Liver (tissue), 3 donors: Measurements from ENCODE around the gene TEX44.

ENCODE experiments used
- EGR1 ChIP-seq, 2 donors: IDR thresholded peaks; 2 replicates each; pipeline ENCODE4 v1.6.1; 2016 to 2018; ENCODE audit warnings: antibody characterized with exemption in 2 of 2, low read depth in 2 of 2
- FOXA1 ChIP-seq: IDR thresholded peaks from 2 replicates; pipeline ENCODE4 v1.6.1; 2016; ENCODE audit warnings: antibody characterized with exemption
- GABPA ChIP-seq, 2 donors: IDR thresholded peaks in 1 of 2; conservative IDR thresholded peaks in 1 of 2; 2 replicates each; pipeline ENCODE4 v1.6.1; 2016; ENCODE audit warnings: antibody characterized with exemption in 2 of 2, mild to moderate bottlenecking in 1 of 2, moderate library complexity in 1 of 2
- HNF4A ChIP-seq, 2 donors: conservative IDR thresholded peaks; 2 replicates each; pipeline ENCODE4 v1.6.1; 2016; ENCODE audit warnings: antibody characterized with exemption in 2 of 2, mild to moderate bottlenecking in 2 of 2
- JUND ChIP-seq, 2 donors: IDR thresholded peaks; 2 replicates each; pipeline ENCODE4 v1.6.1; 2016; ENCODE audit warnings: antibody characterized with exemption in 2 of 2
- RAD21 ChIP-seq, 2 donors: IDR thresholded peaks; 2 replicates each; pipeline ENCODE4 v1.6.1; 2016; ENCODE audit warnings: antibody characterized with exemption in 2 of 2, mild to moderate bottlenecking in 2 of 2
- TAF1 ChIP-seq: conservative IDR thresholded peaks from 2 replicates; pipeline ENCODE4 v1.6.1; 2016; ENCODE audit warnings: antibody characterized with exemption, mild to moderate bottlenecking
- YY1 ChIP-seq: IDR thresholded peaks from 2 replicates; pipeline ENCODE4 v1.6.1; 2016; ENCODE audit warnings: antibody characterized with exemption, mild to moderate bottlenecking
- TF ChIP-seq, protein P1 (sequence below): IDR thresholded peaks from 2 replicates; pipeline ENCODE4 v1.6.1; 2016; ENCODE audit warnings: antibody characterized with exemption
- TF ChIP-seq, protein P2 (sequence below): fragments of 150-350 bp; IDR thresholded peaks from 2 replicates; pipeline ENCODE4 v1.5.1; 2017; ENCODE audit warnings: improper control_type of control experiment, low read depth, low read length; ENCODE audit not compliant: missing input control
- TF ChIP-seq, protein P3 (sequence below): IDR thresholded peaks from 2 replicates; pipeline ENCODE4 v1.6.1; 2016; ENCODE audit warnings: antibody characterized with exemption, mild to moderate bottlenecking
- TF ChIP-seq, protein P4 (sequence below): IDR thresholded peaks from 2 replicates; pipeline ENCODE4 v1.6.1; 2016; ENCODE audit warnings: antibody characterized with exemption
- donor health status: healthy.
- donor health status: healthy.

DNA sequence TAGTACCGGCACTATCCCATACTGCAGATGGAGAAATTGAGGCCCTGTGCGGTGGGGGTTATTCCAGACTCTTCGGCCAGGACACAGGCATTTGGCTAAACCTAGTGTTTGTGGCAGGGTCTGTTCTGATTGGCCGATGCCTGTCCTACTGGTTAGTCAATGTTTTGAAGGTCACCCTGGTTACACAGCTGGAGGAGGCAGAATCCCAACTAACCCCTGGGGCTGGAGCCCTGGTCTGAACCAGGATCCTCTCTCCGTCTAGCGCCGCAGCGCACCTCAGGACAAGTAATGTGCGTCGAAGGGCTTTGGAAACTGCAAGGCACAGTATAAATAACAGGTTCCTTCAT is 19.4 kb downstream of the TEX44 start:
- TF ChIP-seq, protein P1, sequence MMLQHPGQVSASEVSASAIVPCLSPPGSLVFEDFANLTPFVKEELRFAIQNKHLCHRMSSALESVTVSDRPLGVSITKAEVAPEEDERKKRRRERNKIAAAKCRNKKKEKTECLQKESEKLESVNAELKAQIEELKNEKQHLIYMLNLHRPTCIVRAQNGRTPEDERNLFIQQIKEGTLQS: no peak
- TF ChIP-seq GABPA (IDR thresholded peaks at IDR 0.05 in 1 of 2, conservative IDR thresholded peaks at IDR 0.05 in 1 of 2): no peak
- TF ChIP-seq, protein P2, sequence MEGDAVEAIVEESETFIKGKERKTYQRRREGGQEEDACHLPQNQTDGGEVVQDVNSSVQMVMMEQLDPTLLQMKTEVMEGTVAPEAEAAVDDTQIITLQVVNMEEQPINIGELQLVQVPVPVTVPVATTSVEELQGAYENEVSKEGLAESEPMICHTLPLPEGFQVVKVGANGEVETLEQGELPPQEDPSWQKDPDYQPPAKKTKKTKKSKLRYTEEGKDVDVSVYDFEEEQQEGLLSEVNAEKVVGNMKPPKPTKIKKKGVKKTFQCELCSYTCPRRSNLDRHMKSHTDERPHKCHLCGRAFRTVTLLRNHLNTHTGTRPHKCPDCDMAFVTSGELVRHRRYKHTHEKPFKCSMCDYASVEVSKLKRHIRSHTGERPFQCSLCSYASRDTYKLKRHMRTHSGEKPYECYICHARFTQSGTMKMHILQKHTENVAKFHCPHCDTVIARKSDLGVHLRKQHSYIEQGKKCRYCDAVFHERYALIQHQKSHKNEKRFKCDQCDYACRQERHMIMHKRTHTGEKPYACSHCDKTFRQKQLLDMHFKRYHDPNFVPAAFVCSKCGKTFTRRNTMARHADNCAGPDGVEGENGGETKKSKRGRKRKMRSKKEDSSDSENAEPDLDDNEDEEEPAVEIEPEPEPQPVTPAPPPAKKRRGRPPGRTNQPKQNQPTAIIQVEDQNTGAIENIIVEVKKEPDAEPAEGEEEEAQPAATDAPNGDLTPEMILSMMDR: no peak
- no peak for TF ChIP-seq JUND (IDR thresholded peaks at IDR 0.05)
- TF ChIP-seq, protein P3, sequence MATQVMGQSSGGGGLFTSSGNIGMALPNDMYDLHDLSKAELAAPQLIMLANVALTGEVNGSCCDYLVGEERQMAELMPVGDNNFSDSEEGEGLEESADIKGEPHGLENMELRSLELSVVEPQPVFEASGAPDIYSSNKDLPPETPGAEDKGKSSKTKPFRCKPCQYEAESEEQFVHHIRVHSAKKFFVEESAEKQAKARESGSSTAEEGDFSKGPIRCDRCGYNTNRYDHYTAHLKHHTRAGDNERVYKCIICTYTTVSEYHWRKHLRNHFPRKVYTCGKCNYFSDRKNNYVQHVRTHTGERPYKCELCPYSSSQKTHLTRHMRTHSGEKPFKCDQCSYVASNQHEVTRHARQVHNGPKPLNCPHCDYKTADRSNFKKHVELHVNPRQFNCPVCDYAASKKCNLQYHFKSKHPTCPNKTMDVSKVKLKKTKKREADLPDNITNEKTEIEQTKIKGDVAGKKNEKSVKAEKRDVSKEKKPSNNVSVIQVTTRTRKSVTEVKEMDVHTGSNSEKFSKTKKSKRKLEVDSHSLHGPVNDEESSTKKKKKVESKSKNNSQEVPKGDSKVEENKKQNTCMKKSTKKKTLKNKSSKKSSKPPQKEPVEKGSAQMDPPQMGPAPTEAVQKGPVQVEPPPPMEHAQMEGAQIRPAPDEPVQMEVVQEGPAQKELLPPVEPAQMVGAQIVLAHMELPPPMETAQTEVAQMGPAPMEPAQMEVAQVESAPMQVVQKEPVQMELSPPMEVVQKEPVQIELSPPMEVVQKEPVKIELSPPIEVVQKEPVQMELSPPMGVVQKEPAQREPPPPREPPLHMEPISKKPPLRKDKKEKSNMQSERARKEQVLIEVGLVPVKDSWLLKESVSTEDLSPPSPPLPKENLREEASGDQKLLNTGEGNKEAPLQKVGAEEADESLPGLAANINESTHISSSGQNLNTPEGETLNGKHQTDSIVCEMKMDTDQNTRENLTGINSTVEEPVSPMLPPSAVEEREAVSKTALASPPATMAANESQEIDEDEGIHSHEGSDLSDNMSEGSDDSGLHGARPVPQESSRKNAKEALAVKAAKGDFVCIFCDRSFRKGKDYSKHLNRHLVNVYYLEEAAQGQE: no peak
- TF ChIP-seq RAD21 (IDR thresholded peaks at IDR 0.05): no peak
- TF ChIP-seq EGR1 (IDR thresholded peaks at IDR 0.05; ENCODE audit: low read depth in 2 of 2): no peak
- no peak for TF ChIP-seq YY1
- TF ChIP-seq HNF4A (conservative IDR thresholded peaks at IDR 0.05): no peak
- TF ChIP-seq FOXA1: no peak
- no peak for TF ChIP-seq TAF1
- TF ChIP-seq, protein P4, sequence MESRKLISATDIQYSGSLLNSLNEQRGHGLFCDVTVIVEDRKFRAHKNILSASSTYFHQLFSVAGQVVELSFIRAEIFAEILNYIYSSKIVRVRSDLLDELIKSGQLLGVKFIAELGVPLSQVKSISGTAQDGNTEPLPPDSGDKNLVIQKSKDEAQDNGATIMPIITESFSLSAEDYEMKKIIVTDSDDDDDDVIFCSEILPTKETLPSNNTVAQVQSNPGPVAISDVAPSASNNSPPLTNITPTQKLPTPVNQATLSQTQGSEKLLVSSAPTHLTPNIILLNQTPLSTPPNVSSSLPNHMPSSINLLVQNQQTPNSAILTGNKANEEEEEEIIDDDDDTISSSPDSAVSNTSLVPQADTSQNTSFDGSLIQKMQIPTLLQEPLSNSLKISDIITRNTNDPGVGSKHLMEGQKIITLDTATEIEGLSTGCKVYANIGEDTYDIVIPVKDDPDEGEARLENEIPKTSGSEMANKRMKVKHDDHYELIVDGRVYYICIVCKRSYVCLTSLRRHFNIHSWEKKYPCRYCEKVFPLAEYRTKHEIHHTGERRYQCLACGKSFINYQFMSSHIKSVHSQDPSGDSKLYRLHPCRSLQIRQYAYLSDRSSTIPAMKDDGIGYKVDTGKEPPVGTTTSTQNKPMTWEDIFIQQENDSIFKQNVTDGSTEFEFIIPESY: no peak
